Peyer's patch (tissue), 4 donors: ENCODE measurements around the gene FBXL19.

Experiments
- CTCF ChIP-seq, 6 experiments: fragments of 450-650 bp in 4 of 6; fragments of 200-600 bp in 2 of 6; sonication (generic) in 1 of 6; IDR thresholded peaks; one replicate each; pipeline ENCODE4 v1.5.1; 2017 to 2019; ENCODE audit warnings: antibody characterized with exemption in 6 of 6, mild to moderate bottlenecking in 3 of 6, moderate library complexity in 1 of 6
- POLR2A ChIP-seq, 2 donors: fragments of 450-650 bp; IDR thresholded peaks; one replicate each; pipeline ENCODE4 v1.5.1; 2017; ENCODE audit warnings: antibody characterized with exemption in 2 of 2, mild to moderate bottlenecking in 2 of 2, moderate library complexity in 2 of 2

- no peak for TF ChIP-seq CTCF (IDR thresholded peaks at IDR 0.05)
- no peak for TF ChIP-seq POLR2A (IDR thresholded peaks at IDR 0.05)
These were observed 35.4 kb upstream of the FBXL19 start for GRCh38 chr16:30887927-30888326.
